Liver (tissue), 3 donors: Measurements from ENCODE around the gene CORO2B.

ENCODE experiments used
- ATF3 ChIP-seq: IDR thresholded peaks from 2 replicates; pipeline ENCODE4 v1.6.1; 2016; ENCODE audit warnings: antibody characterized with exemption
- CTCF ChIP-seq: fragments of 150-350 bp; IDR thresholded peaks from 2 replicates; pipeline ENCODE4 v1.5.1; 2017; ENCODE audit warnings: improper control_type of control experiment, low read depth, low read length; ENCODE audit not compliant: missing input control
- EGR1 ChIP-seq, 2 donors: IDR thresholded peaks; 2 replicates each; pipeline ENCODE4 v1.6.1; 2016 to 2018; ENCODE audit warnings: antibody characterized with exemption in 2 of 2, low read depth in 2 of 2
- FOXA1 ChIP-seq: IDR thresholded peaks from 2 replicates; pipeline ENCODE4 v1.6.1; 2016; ENCODE audit warnings: antibody characterized with exemption
- GABPA ChIP-seq, 2 donors: IDR thresholded peaks in 1 of 2; conservative IDR thresholded peaks in 1 of 2; 2 replicates each; pipeline ENCODE4 v1.6.1; 2016; ENCODE audit warnings: antibody characterized with exemption in 2 of 2, mild to moderate bottlenecking in 1 of 2, moderate library complexity in 1 of 2
- HNF4A ChIP-seq, 2 donors: conservative IDR thresholded peaks; 2 replicates each; pipeline ENCODE4 v1.6.1; 2016; ENCODE audit warnings: antibody characterized with exemption in 2 of 2, mild to moderate bottlenecking in 2 of 2
- JUND ChIP-seq, 2 donors: IDR thresholded peaks; 2 replicates each; pipeline ENCODE4 v1.6.1; 2016; ENCODE audit warnings: antibody characterized with exemption in 2 of 2
- MAX ChIP-seq: IDR thresholded peaks from 2 replicates; pipeline ENCODE4 v1.6.1; 2016; ENCODE audit warnings: antibody characterized with exemption
- RAD21 ChIP-seq, 2 donors: IDR thresholded peaks; 2 replicates each; pipeline ENCODE4 v1.6.1; 2016; ENCODE audit warnings: antibody characterized with exemption in 2 of 2, mild to moderate bottlenecking in 2 of 2
- REST ChIP-seq: IDR thresholded peaks from 2 replicates; pipeline ENCODE4 v1.6.1; 2016; ENCODE audit warnings: antibody characterized with exemption, mild to moderate bottlenecking
- RXRA ChIP-seq, 2 donors: IDR thresholded peaks; 2 replicates each; pipeline ENCODE4 v1.6.1; 2017 to 2018; ENCODE audit warnings: antibody characterized with exemption in 2 of 2, mild to moderate bottlenecking in 1 of 2
- SP1 ChIP-seq: IDR thresholded peaks from 2 replicates; pipeline ENCODE4 v1.6.1; 2018; ENCODE audit warnings: antibody characterized with exemption, mild to moderate bottlenecking
- TAF1 ChIP-seq: conservative IDR thresholded peaks from 2 replicates; pipeline ENCODE4 v1.6.1; 2016; ENCODE audit warnings: antibody characterized with exemption, mild to moderate bottlenecking
- YY1 ChIP-seq: IDR thresholded peaks from 2 replicates; pipeline ENCODE4 v1.6.1; 2016; ENCODE audit warnings: antibody characterized with exemption, mild to moderate bottlenecking
- donor health status: healthy.
- donor health status: healthy.

GRCh38 chr15:68557469-68558317 is 21.1 kb upstream of the CORO2B start:
- TF ChIP-seq CTCF (no peak), REST (no peak), GABPA (IDR thresholded peaks at IDR 0.05 in 1 of 2, conservative IDR thresholded peaks at IDR 0.05 in 1 of 2) (no peak), TAF1 (no peak), RAD21 (IDR thresholded peaks at IDR 0.05) (no peak), JUND (IDR thresholded peaks at IDR 0.05) (no peak), RXRA (IDR thresholded peaks at IDR 0.05) (no peak), MAX (no peak), FOXA1 (no peak), EGR1 (IDR thresholded peaks at IDR 0.05; ENCODE audit: low read depth in 2 of 2) (no peak), YY1 (no peak), SP1 (no peak), ATF3 (no peak), HNF4A (conservative IDR thresholded peaks at IDR 0.05) (no peak)
